Stimulated activated CD4-positive, alpha-beta T cell treated with anti-CD3 and anti-CD28 coated beads, Interleukin-4, amount 100 ng/mL, for 1 hour (primary cell): ENCODE data around the gene ANKS1B.

Source experiments
- DNase-seq: peaks from one replicate; pipeline ENCODE4 v3.0.0-alpha.2; 2020

ANKS1B gene

GRCh38 chr12:99151744-99152143 lies 833.0 kb downstream of the ANKS1B start:
- DNase-seq = no peak

- DNase-seq = no peak
These were observed 837.6 kb downstream of the ANKS1B start for GRCh38 chr12:99147130-99147529.

- DNase-seq = no peak
These were observed 838.0 kb downstream of the ANKS1B start for GRCh38 chr12:99146730-99147129.

GRCh38 chr12:99146185-99146584 lies 838.6 kb downstream of the ANKS1B start:
- DNase-seq = no peak

GRCh38 chr12:99142651-99143050 lies 842.1 kb downstream of the ANKS1B start:
- no peak for DNase-seq

GRCh38 chr12:99140017-99140720 lies 844.6 kb downstream of the ANKS1B start:
- DNase-seq = no peak

GRCh38 chr12:99138393-99138792 lies 846.3 kb downstream of the ANKS1B start:
- DNase-seq = no peak

GRCh38 chr12:99137124-99137855 lies 847.4 kb downstream of the ANKS1B start:
- no peak for DNase-seq

GRCh38 chr12:99136516-99136915 lies 848.2 kb downstream of the ANKS1B start:
- no peak for DNase-seq

GRCh38 chr12:99135376-99135775 lies 849.4 kb downstream of the ANKS1B start:
- DNase-seq = no peak

GRCh38 chr12:99133401-99133800 lies 851.3 kb downstream of the ANKS1B start:
- no peak for DNase-seq

GRCh38 chr12:99131751-99132199 lies 853.0 kb downstream of the ANKS1B start:
- DNase-seq = no peak

GRCh38 chr12:99130808-99131553 lies 853.8 kb downstream of the ANKS1B start:
- no peak for DNase-seq

- DNase-seq = no peak
These were observed 856.4 kb downstream of the ANKS1B start for GRCh38 chr12:99128246-99128802.

GRCh38 chr12:99122959-99123358 lies 861.8 kb downstream of the ANKS1B start:
- DNase-seq = no peak

GRCh38 chr12:99122496-99122895 lies 862.2 kb downstream of the ANKS1B start:
- DNase-seq = no peak

GRCh38 chr12:99121546-99121945 lies 863.2 kb downstream of the ANKS1B start:
- no peak for DNase-seq

- DNase-seq = no peak
These were observed 864.8 kb downstream of the ANKS1B start for GRCh38 chr12:99119943-99120342.

GRCh38 chr12:99119449-99119848 lies 865.3 kb downstream of the ANKS1B start:
- no peak for DNase-seq

GRCh38 chr12:99111600-99111999 lies 873.1 kb downstream of the ANKS1B start:
- no peak for DNase-seq

GRCh38 chr12:99110868-99111267 lies 873.9 kb downstream of the ANKS1B start:
- no peak for DNase-seq

GRCh38 chr12:99110212-99110611 lies 874.5 kb downstream of the ANKS1B start:
- no peak for DNase-seq

- no peak for DNase-seq
These were observed 875.8 kb downstream of the ANKS1B start for GRCh38 chr12:99108924-99109323.
